ENCODE results near the gene TGOLN2. TPM values are rescaled to one million over a fixed set of nuclear protein-coding genes. Genes with fewer than 3 reads are reported as not detected.
"Not testable (repeated sequence)": the region's sequence is repeated elsewhere in the genome, so short reads cannot be mapped to it uniquely, and the experiment has no call there.

The TGOLN2 gene
- total and polyA plus RNA-seq, 11 donors, result 15.5 to 130 (median 82.9) TPM

- ATAC-seq (no peak), DNase-seq (no peak)
- Histone ChIP-seq H3K27ac (no peak overlapping the region), H3K4me3 (no peak overlapping the region), H3K36me3 (peaks cover 0 to 53% (median 38%) of the 10 kb centered on the region in 9 donors), H3K9me3 (no peaks in the 10 kb centered on the region), H3K27me3 (no peaks in the 10 kb centered on the region), H3K4me1 (peaks cover 0 to 5% (median 0%) of the 10 kb centered on the region in 12 donors)
- TF ChIP-seq POLR2A (IDR thresholded peaks at IDR 0.05) (no peak), CTCF (IDR thresholded peaks at IDR 0.05) (no peak)
- 88 to 95% (median 92%) methylated on average over 3 of the region's 3 CpGs for WGBS, 4 donors
- intact Hi-C loops (cut with DNase I), result loop anchor here in 2 of 10 donors (2.0 kb wide), 2 partner anchors 23 to 27 kb away; no protein-coding TSS in a partner anchor
Observed at GRCh38 chr2:85342156-85342555, 14.4 kb upstream of the TGOLN2 start.

GRCh38 chr2:85341269-85342029, 13.7 kb upstream of the TGOLN2 start:
- H3K4me1 ChIP-seq, result peaks cover 0 to 5% (median 0%) of the 10 kb centered on the region in 12 donors
- no peak overlapping the region for H3K27ac ChIP-seq
- H3K27me3 ChIP-seq, result no peaks in the 10 kb centered on the region
- WGBS, 4 donors, result 93 to 94% (median 94%) methylated on average over 29 to 30 of the region's 30 CpGs
- no peaks in the 10 kb centered on the region for H3K9me3 ChIP-seq
- H3K4me3 ChIP-seq, result no peak overlapping the region
- TF ChIP-seq CTCF (IDR thresholded peaks at IDR 0.05), result no peak
- no peak for TF ChIP-seq POLR2A (IDR thresholded peaks at IDR 0.05)
- peaks cover 0 to 46% (median 31%) of the 10 kb centered on the region in 9 donors for H3K36me3 ChIP-seq
- ATAC-seq, result no peak
- DNase-seq, result no peak
- intact Hi-C loops (cut with DNase I), result loop anchor here in 2 of 10 donors (2.0 kb wide), 2 partner anchors 23 to 27 kb away; no protein-coding TSS in a partner anchor

GRCh38 chr2:85340034-85340892, 12.5 kb upstream of the TGOLN2 start:
- 40 to 52% (median 44%) methylated on average over 13 of the region's 13 CpGs for WGBS, 4 donors
- Histone ChIP-seq H3K27ac (no peak overlapping the region), H3K4me3 (no peak overlapping the region), H3K9me3 (no peaks in the 10 kb centered on the region), H3K36me3 (peaks cover 0 to 34% (median 19%) of the 10 kb centered on the region in 9 donors), H3K27me3 (no peaks in the 10 kb centered on the region), H3K4me1 (peaks cover 0 to 5% (median 0%) of the 10 kb centered on the region in 12 donors)
- DNase-seq (no peak), ATAC-seq (peak in 2 of 4 donors; percentile 21 to 40)
- intact Hi-C loops (cut with DNase I), result no loop called here
- TF ChIP-seq POLR2A (IDR thresholded peaks at IDR 0.05), result no peak
- TF ChIP-seq CTCF (IDR thresholded peaks at IDR 0.05), result no peak

- Histone ChIP-seq H3K4me1 (no peaks in the 10 kb centered on the region), H3K9me3 (no peaks in the 10 kb centered on the region), H3K36me3 (no peaks in the 10 kb centered on the region), H3K27me3 (no peaks in the 10 kb centered on the region), H3K27ac (no peak overlapping the region), H3K4me3 (no peak overlapping the region)
- no peak for DNase-seq
- intact Hi-C loops (cut with DNase I), result no loop called here
- WGBS, 4 donors, result 47 to 90% (median 59%) methylated on average over 2 of the region's 2 CpGs
- no peak for ATAC-seq
- TF ChIP-seq POLR2A (IDR thresholded peaks at IDR 0.05) (no peak), CTCF (IDR thresholded peaks at IDR 0.05) (no peak)
Observed at GRCh38 chr2:85334928-85335327, 7.1 kb upstream of the TGOLN2 start.

GRCh38 chr2:85333877-85334276, 6.1 kb upstream of the TGOLN2 start:
- H3K4me1 ChIP-seq, result not testable (repeated sequence)
- WGBS, 4 donors, result 92 to 98% (median 93%) methylated on average over 3 to 4 of the region's 4 CpGs

More at GRCh38 chr2:85333877-85334276, 6.1 kb upstream of the TGOLN2 start:
- H3K9me3 ChIP-seq; H3K27me3 ChIP-seq; H3K4me3 ChIP-seq; H3K36me3 ChIP-seq; intact Hi-C loops (cut with DNase I); ATAC-seq; DNase-seq; H3K27ac ChIP-seq: not testable (repeated sequence)

Data from heart left ventricle (tissue), 16 donors.